ENCODE measurements around the gene CFAP299.

DNA sequence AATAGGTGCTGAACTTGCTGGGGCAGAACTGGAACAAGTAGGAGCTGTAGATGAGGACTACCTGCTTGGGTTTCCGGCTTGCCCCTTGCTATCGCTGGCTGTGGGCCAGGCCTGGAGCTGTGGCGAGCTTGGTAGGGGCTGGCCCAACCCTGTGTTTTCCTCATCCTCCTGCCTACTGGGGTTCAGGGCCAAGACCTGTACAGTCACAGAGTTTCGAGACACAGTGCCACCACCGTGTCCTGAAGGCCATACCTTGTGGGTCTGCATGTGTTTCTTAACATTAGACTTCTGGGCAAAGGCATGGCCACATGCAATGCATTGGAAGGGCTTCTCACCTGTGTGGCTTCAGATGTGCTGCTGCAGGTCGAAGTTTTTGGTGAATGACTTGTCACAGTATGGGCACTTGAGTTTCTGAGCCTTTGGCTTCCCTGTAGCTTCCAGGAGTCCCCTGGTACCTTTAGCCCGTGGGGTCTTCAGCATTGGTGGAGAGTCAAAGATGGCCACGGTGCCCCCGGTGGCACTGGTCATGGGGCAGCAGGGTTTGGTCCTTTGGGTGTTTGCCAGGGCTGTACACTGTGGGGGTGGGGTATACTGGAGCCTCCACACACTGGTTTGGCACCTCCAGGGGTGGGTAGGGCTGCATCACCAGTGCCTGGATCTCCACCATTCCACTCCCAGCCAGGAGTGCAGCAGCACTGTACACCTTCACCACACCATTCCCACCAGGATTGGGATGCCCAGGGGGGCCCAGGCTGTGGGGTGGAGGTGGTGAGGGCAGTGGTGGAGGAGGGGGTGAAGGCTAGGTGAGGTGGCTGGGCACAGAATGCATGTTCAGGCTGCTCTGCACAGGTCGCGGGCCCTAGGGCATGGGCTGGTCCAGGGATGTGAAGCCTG, 52.1 kb downstream of the CFAP299 start:
- TF ChIP-seq, protein P1, sequence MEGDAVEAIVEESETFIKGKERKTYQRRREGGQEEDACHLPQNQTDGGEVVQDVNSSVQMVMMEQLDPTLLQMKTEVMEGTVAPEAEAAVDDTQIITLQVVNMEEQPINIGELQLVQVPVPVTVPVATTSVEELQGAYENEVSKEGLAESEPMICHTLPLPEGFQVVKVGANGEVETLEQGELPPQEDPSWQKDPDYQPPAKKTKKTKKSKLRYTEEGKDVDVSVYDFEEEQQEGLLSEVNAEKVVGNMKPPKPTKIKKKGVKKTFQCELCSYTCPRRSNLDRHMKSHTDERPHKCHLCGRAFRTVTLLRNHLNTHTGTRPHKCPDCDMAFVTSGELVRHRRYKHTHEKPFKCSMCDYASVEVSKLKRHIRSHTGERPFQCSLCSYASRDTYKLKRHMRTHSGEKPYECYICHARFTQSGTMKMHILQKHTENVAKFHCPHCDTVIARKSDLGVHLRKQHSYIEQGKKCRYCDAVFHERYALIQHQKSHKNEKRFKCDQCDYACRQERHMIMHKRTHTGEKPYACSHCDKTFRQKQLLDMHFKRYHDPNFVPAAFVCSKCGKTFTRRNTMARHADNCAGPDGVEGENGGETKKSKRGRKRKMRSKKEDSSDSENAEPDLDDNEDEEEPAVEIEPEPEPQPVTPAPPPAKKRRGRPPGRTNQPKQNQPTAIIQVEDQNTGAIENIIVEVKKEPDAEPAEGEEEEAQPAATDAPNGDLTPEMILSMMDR (conservative IDR thresholded peaks at IDR 0.05) = no peak
- no peak for TF ChIP-seq EZH2 (IDR thresholded peaks at IDR 0.05; ENCODE audit: low read depth)
